Midbrain (tissue), 1 donor: ENCODE data around the gene NOXA1.
"Not testable (repeated sequence)": the region's sequence is repeated elsewhere in the genome, so short reads cannot be mapped to it uniquely, and the experiment has no call there.

Source experiments
- DNase-seq: peaks from one replicate; lab custom pipeline; 2025; lab: John Stamatoyannopoulos, UW

NOXA1 gene, protein sequence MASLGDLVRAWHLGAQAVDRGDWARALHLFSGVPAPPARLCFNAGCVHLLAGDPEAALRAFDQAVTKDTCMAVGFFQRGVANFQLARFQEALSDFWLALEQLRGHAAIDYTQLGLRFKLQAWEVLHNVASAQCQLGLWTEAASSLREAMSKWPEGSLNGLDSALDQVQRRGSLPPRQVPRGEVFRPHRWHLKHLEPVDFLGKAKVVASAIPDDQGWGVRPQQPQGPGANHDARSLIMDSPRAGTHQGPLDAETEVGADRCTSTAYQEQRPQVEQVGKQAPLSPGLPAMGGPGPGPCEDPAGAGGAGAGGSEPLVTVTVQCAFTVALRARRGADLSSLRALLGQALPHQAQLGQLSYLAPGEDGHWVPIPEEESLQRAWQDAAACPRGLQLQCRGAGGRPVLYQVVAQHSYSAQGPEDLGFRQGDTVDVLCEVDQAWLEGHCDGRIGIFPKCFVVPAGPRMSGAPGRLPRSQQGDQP

DNA sequence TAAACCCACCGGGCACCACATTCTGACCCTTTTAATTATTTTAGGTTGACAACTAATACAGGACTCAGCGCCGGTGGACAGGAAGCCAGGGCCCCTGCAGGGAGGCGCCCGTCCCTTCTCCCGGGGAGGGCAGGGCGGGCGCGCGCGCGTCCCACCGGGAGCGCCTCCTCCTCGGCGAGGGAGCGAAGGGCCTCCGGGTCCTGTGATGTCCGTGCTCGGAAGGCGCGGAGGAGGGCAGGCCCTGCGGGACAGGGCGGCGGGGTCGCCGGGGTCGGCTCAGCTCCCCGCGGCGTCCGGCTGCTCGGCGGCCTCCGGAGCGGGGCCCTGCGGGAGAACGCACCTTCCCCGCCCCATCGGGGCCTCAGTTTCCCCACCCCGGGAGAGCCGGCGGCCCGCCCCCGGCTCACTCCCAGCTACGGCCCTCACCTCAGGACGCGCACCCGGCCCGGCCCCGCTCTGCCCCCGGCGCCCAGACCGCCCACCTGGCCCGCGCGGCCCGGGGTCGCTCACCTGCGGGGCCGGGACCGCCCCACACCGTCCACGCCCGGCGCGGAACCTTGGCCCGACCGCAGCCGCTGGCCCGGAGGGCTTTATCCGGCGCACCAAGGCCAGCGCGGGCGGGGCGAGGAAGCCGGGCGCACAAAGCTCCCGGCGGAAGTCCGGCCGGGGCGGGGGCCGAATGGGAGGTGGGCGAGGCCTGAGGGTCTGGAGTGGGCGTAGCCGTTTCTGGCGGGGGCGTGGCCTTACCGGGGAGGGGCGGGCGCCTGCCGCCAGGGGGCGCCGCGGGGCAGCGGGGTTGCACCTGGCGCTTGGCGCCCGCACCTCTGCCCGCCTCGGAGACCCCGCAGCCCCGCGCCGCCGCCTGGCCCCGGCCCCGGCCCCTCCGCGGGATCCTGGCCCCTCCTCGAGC, at the start of gene NOXA1, which contains the start of gene EXD3:
TSS of gene NOXA1 (plus strand) at position 790 of the 910 bp plus-strand sequence. CDS start 137 bp downstream, outside the sequence.
TSS of gene EXD3 (minus strand) at position 559 of the 910 bp plus-strand sequence. CDS start 27,805 bp downstream, outside the sequence.
- DNase-seq = peak; percentile 92

DNA sequence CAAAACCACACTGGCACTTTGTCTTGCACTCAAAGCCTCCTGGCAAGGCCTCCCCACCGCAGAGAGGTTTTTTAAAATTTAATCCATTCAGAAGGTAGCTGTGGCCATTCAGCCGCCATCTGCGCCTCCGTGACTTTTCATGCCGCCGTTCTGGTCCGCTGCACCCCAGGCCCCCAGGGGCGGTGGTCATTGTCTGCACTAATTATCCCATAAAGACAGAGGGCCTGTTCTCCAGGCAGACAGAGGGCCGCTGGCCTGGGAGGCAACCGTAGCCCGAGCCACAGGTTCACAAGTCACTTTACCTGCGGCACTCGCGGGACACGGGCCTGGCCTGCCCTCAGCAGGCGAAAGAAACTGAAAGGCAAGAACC, 49.6 kb upstream of the NOXA1 start:
- DNase-seq = no peak

DNA sequence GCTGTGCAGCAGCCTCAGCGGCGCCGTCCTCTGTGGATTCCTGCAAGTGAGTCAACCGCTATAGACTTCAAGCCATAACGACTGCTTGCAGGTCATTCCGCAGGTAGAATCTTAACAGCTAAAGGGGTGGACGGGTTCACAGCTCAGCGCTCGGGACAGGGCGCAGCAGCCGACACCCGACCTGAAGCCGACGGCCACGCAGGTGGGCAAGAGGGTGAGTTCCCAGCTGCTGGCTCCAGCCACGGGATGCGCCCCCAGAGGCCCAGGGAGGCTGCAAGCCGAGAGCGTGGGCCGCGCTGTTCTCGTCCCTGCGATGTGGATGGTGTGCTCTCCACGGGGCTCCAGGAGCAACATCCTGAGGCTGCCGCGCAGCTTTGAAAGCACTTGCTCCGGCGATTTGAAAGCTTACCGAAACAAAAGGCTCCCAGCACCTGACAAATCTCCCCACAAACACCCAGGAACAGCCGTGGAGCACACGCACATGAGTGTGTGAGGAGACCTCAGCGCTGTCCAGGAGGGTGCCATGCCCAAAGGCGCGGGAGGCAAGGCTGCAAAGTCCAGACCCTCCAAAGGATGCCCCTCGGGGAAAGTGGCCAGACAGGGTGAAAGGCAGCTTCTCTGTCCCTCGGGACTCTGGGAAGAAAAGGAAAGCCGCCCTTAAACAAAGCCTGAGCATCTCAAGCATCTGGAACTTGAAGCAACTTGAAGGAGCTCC, 48.9 kb upstream of the NOXA1 start:
- no peak for DNase-seq

DNA sequence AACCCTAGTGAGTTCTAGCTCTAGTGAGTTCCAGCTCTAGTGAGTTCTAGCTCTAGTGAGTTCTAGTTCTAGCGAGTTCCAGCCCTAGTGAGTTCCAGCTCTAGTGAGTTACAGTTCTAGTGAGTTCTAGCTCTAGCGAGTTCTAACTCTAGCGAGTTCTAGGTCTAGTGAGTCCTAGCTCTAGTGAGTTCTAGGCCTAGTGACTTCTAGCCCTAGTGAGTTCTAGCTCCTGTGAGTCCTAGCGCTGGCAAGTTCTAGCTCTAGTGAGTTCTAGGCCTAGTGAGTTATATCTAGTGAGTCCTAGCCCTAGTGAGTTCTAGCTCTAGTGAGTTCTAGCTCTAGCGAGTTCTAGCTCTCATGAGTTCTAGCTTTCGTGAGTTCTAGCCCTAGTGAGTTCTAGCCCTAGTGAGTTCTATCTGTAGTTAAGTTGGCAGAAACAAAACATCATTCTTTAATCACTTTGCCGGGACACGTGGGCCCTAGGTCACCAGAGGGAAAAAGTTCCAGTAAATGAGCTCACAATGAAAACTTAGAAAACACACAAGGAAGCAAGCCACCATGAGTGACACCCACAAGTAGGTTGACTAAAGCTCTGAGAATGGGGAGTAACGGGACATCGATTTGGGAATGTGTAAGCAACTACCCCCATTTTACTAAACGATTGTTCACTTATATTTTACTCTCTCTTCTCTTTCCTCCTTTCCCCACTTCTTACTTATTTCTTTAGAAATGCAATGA, 47.7 kb upstream of the NOXA1 start:
- no peak for DNase-seq

DNA sequence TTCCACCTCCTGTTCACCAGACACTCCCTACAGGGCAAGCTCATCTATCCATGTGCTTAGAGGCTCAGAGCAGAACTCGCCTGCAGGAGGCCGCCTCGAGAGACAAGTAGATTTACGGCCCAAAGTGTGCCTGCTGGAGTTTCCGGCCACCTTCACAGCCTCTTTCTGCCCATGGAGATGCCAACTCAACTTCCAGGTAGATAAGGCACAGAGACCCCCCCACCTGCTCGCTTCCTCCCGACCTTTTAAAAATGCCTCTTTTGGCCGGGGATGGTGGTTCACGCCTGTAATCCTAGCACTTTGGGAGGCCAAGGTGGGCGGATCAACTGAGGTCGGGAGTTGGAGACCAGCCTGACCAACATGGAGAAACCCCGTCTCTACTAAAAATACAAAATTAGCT, 46.8 kb upstream of the NOXA1 start:
- no peak for DNase-seq

DNA sequence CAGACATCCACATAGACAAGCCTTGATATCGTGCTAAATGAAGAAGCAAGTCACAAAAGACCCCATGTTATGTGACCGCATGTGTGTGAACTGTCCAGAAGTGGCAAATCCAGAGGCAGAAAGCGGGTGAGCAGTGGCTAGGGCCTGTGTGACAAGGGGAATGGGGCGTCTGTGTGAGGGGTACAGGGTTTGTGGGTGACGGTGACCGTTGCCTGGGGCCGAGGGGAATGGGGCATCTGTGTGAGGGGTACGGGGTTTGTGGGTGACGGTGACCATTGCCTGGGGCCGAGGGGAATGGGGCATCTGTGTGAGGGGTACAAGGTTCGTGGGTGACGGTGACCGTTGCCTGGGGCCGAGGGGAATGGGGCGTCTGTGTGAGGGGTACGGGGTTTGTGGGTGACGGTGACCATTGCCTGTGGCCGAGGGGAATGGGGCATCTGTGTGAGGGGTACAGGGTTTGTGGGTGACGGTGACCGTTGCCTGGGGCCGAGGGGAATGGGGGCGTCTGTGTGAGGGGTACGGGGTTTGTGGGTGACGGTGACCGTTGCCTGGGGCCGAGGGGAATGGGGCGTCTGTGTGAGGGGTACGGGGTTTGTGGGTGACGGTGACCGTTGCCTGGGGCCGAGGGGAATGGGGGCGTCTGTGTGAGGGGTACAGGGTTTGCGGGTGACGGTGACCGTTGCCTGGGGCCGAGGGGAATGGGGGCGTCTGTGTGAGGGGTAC, 44.3 kb upstream of the NOXA1 start:
- DNase-seq = not testable (repeated sequence)

DNA sequence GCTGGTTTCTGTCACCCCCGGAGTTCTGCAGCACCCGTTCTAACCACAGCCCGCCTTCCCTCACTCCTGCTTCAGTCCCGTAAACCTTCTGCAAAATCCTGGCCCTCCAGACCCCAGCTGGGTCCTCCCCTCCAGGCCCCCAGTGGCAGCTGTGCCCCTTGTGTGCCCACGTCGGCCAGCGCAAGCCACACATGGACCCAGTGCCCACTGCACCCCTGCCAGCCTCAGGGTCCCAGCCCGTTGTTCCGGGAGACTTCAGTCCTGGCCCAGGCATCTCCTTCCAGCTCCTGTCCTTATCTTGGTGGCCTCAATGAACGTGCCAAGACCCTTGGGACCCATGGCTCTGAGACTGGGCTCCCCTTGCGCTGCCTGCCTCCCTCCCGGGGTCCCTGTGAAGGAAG, 43.4 kb upstream of the NOXA1 start:
- DNase-seq = no peak

DNA sequence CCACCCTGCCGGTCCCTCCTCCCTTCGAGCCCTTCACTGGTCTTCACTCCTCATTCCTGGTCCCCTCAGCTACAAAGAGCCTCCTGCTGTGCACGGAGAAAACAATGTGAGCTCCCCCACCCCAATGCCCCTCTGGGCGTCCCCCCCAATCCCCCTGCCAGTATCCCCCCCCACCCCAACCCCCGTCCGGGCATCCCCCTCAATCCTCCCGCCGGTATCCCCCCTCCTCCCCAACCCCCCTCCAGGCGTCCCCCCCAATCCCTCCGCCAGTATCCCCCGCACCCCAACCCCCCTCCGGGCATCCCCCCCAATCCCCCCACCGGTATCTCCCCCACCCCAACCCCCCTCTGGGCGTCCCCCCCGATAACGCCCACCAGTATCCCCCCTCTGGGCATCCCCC, 43.0 kb upstream of the NOXA1 start:
- no peak for DNase-seq

DNA sequence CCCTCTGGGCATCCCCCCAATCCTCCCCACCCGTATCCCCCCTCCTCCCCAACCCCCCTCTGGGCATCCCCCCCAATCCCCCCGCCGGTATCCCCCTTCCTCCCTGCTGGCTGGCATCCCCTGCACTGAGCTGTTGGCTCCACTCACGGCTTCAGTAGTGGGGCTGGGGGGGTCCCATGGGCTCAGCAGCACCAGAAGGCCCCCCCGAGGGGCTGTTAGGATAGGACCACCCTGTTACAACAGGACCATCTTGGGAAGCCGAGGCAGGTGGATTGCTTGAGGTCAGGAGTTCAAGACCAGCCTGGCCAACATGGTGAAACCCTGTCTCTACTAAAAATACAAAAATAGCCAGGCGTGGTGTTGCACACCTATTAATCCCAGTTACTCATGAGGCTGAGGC, 42.6 kb upstream of the NOXA1 start:
- DNase-seq = no peak

DNA sequence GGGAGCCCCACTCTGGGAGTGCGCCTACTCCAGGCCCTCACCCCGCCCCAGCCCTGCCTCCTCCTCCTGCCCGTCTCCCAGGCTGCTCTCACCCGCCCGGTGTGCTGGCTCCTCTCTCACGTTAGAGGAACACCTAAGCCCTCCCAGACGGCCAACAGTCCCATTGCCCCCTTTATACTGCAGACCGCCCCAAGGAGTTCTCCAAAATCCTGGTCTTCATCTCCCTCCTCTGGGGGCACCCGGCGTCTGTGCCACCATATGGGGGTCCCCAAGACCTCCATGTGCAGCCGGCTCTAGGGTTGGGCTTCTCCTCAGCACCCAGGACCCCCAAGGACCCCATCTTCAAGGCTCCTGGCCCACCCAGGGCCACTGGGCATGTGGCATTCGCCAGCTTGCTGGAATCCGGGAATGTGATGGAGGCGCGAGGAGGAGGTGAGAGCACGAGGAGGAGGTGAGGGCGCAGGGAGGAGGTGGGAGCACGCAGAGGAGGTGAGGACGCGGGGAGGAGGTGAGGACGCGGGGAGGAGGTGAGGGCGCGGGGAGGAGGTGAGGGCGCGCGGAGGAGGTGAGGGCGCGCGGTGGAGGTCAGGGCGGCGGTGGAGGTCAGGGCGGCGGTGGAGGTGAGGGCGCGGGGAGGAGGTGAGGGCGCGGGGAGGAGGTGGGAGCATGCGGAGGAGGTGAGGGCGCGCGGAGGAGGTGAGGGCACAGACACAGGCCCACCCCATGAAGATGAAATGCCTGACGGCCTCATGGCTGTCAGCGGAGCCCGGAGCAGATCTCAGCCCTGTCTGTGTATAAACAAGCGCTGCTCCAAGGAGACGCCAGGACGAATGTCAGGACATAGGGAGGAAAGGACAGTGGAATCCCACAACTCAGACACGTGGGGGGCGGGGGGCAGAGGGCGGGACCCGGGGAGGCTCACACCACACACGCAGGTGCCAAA, 41.4 kb upstream of the NOXA1 start:
- no peak for DNase-seq

DNA sequence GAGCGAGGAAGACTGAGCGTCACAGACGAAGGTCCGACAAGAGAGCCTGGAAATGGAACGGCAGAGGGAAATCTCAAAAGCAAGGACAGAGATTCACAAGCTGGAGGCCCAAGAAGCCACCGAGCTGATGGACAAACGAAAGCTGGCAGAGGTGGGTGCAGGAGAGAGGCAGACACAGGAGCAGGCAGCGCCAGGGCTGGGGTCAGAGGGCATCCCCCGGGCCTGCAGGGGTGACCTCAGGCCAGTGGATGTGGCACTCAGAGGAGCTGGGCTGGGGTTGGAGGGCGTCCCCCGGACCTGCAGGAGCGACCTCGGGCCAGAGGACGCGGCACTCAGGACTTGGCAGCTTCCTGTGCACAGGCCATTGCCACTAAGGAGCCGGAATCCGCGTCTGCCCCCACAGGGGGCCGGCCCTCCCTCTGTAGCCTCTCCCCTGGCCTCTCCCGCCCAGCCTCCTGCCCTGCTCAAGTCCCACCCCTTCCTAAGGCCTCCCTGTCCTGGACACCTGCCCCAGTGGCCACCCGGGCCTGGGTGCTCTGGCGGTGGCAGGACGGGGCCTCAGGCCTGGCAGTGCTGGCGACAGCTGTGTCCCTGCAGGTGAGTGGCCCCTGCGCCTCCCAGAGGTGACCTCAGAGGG, 40.6 kb upstream of the NOXA1 start:
- no peak for DNase-seq

DNA sequence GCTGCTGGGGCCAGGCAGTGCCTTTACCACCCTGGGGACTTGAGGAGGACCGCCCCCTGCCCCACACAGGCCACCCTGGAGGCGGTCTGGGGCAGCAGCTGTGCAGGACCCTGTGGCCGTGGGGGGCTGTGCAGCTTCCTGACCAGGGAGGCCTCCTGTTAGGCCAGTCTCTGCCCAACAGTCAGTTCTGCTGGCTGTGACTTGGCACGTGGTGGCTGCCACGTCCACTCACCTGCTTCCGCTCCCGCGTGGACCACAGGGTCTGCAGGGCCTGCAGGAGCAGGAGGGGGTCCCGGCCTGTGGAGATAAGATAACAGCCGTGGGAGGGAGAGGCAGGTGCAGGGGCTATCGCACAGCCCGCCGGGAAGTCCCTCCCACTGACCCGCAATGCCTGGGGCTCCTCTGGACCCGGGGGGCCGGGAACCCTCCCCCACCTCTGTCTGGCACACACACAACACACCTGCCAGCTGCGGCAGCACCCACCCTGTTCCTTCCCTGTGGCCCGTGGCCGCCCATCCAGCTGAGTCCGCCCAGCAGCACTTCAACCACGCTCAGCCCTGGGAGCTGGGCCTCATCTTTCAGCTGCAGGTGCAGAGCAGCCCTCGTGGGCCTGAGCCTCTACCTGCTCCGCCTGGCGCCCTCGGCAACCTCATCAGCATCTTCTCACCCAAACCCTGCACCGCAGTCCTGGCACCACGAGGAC, 40.0 kb upstream of the NOXA1 start:
- DNase-seq = no peak

DNA sequence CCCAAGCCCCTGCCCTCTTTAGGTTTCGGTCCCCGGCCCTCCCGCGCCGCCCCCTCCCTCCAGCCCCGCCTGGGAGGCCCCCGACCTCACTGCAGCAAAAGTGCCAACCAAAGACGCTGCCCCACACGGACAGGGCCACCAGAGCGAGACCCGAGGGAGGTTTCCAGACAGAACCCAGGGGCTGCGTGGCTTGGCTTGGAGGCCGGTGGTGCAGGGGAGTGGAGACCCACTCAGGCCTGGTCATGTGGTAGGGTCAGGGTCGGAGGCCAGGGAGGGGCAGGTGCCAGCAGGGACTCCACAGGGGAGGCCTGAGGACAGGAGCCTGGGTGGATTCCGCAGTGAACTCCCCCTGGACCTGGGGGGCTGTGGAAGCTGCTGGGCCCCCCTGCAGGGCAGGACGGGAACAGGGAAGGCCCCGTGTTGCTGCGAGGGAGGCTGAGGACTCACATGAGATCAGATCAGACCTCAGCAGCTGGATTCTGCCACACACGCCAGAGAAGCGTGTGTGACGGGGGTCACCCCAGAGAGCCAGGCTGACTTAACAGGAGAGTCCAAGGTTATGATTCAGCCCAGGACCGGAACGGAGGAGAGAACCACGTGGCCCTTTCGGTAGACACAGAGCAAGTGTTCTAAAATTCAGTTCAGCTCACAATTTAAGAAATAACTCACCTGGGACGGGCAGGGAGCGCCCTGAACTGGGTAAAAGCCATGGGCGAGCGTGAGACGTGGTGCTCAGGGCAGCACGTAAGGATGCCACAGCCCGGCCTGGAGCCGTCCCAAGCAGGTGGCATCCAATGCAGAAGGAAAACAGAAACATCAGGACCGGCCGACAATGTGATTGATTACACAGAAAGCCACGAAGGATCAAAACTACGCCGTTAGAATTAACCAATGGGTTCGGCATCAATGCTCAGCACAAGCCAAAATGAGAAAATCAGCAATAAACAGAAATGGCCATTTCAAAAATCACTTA, 39.1 kb upstream of the NOXA1 start:
- DNase-seq = no peak

DNA sequence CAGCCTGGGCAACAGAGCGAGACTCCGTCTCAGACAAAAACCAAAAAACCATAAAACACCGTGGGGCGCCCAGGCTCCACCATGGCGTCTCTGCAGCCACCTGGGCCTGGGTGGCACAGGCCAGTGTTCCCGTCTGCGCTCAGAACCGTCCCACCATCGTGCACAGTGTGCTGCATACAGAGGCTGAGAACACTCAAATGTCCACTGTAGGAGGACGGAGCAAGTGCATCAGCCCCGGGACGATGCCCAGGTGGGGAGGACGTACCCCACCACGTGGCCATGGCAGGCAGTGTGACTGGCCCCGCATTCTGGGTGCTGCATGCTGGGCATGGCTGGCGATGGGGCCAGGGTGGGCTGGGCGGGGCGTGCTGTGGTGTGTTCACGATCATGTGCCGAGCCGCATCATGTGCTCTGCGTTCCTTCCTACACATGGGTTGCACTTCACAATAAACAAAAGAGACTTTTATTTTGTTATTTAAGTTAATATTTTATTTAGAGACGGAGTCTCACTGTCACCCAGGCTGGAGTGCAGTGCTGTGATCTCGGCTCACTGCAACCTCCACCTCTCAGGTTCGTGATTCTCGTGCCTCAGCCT, 38.0 kb upstream of the NOXA1 start:
- no peak for DNase-seq

DNA sequence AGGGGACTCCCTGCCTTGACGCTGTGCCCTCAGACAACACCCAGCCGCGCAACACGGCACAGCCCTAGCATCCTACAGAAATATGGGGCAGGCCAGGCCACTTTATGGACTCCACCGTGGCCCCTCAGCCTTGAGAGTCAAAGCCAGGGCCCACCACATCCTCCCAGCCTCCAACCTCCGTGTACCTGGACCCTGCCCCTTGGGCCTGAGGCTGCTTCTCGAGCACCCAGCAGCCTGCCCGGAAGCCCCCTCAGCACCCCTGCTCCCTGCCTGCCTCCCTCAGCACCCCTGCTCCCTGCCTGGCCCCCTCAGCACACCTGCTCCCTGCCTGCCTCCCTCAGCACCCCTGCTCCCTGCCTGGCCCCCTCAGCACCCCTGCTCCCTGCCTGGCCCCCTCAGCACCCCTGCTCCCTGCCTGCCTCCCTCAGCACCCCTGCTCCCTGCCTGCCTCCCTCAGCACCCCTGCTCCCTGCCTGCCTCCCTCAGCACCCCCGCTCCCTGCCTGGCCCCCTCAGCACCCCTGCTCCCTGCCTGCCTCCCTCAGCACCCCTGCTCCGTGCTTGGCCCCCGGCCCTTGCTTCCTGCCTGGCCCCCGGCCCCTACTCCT, 36.6 kb upstream of the NOXA1 start:
- not testable (repeated sequence) for DNase-seq

DNA sequence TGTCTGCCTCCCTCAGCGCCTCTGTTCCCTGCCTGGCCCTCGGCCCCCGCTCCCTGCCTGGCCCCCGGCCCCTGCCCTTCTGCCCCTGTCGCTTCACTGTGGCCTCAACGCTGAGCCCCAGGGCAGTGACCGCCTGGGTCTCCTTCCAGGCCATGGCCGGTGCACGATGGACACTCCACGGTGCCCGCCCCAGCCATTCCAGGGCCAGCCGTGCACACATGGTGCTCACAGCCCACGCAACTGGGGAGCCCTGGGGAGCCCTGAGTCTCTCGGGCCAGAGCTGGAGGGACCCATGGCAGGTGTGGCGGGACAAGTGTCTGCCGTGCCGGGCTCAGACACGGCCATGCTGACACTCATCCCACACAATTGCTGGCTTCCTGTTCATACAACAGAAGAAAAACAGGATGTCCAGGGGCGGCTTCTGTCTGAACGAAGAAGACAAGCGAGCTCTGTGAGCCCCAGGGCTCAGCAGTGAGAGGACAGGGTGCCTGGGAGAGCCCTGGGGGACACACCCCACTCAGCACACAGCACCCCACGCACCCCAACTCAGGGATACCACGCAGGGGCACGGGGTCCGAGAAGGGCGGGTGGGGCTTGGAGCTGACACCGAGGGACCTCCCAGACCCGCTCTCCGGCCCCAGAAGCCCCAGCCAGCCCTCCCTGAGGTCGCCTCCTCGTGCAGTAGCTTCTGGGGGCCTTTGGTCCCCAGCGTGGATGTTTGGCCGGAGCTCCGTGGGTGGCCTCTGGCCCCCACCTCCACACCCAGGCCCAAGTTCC, 35.9 kb upstream of the NOXA1 start:
- DNase-seq = no peak
